HepG2 (cell line): ENCODE data around the gene STX4. TPM values are rescaled to one million over a fixed set of nuclear protein-coding genes. Genes with fewer than 3 reads are reported as not detected.

Experiments used
- ARID5B ChIP-seq: IDR thresholded peaks from 2 replicates; pipeline ENCODE4 v1.4.0; 2020; ENCODE audit warnings: mild to moderate bottlenecking, missing genetic modification reagents
- ATRX ChIP-seq: sonication (generic); formaldehyde crosslinking; IDR thresholded peaks from 2 replicates; pipeline ENCODE4 v1.4.0; 2020; ENCODE audit warnings: missing genetic modification reagents, borderline replicate concordance
- ELF1 ChIP-seq: sonication (generic); formaldehyde crosslinking; IDR thresholded peaks from 2 replicates; pipeline ENCODE4 v1.4.0; 2020; ENCODE audit warnings: missing genetic modification reagents
- FOSL1 ChIP-seq: sonication (generic); formaldehyde crosslinking; IDR thresholded peaks from 2 replicates; pipeline ENCODE4 v1.9.0; 2021; ENCODE audit warnings: missing genetic modification reagents, borderline replicate concordance
- HMGA1 ChIP-seq: sonication (generic); formaldehyde crosslinking; conservative IDR thresholded peaks from 2 replicates; pipeline ENCODE4 v1.4.0; 2020; ENCODE audit warnings: missing genetic modification reagents
- LRRFIP1 ChIP-seq: sonication (generic); formaldehyde crosslinking; conservative IDR thresholded peaks from 2 replicates; pipeline ENCODE4 v1.4.0; 2020; ENCODE audit warnings: missing genetic modification reagents
- PLRG1 ChIP-seq: fragments of 450-650 bp; conservative IDR thresholded peaks from 2 replicates; pipeline ENCODE4 v1.6.1; 2016
- PRDM4 ChIP-seq: sonication (generic); formaldehyde crosslinking; IDR thresholded peaks from 2 replicates; pipeline ENCODE4 v1.9.0; 2021; ENCODE audit warnings: missing genetic modification reagents, borderline replicate concordance
- RCOR2 ChIP-seq: IDR thresholded peaks from 2 replicates; pipeline ENCODE4 v1.6.1; 2016; ENCODE audit warnings: missing biosample characterization, missing genetic modification reagents
- RFXANK ChIP-seq: IDR thresholded peaks from 2 replicates; pipeline ENCODE4 v1.6.1; 2016
- RNF219 ChIP-seq: sonication (generic); formaldehyde crosslinking; IDR thresholded peaks from 2 replicates; pipeline ENCODE4 v1.5.0; 2020; ENCODE audit warnings: mild to moderate bottlenecking, missing genetic modification reagents
- ZBTB42 ChIP-seq: sonication (generic); formaldehyde crosslinking; IDR thresholded peaks from 2 replicates; pipeline ENCODE4 v1.5.0; 2020; ENCODE audit warnings: mild to moderate bottlenecking, missing genetic modification reagents
- ZNF264 ChIP-seq: sonication (generic); formaldehyde crosslinking; IDR thresholded peaks from 2 replicates; pipeline ENCODE4 v1.4.0; 2020; ENCODE audit warnings: missing genetic modification reagents
- ZNF30 ChIP-seq: sonication (generic); formaldehyde crosslinking; IDR thresholded peaks from 2 replicates; pipeline ENCODE4 v1.5.0; 2020; ENCODE audit warnings: mild to moderate bottlenecking, missing genetic modification reagents
- ZNF703 ChIP-seq: sonication (generic); formaldehyde crosslinking; IDR thresholded peaks from 2 replicates; pipeline ENCODE4 v1.5.1; 2020; ENCODE audit warnings: missing genetic modification reagents, mild to moderate bottlenecking, moderate library complexity, borderline replicate concordance
- ZNF788 ChIP-seq: sonication (generic); formaldehyde crosslinking; IDR thresholded peaks from 2 replicates; pipeline ENCODE4 v1.5.0; 2020; ENCODE audit warnings: mild to moderate bottlenecking, missing genetic modification reagents, borderline replicate concordance
- polyA plus RNA-seq, 8 experiments: library from polyadenylated mRNA; depleted of rRNA in 3 of 8; stranded (reverse) in 7 of 8; unstranded in 1 of 8; fragments of >200 nt; fragmentation: Illumina TruSeq in 4 of 8; extraction: Trizol in 4 of 8; gene quantifications; 2 replicates each; pipeline versions ENCODE4 v1.2.1 to v1.2.3, GENCODE V29; 2011 to 2016; ENCODE audit warnings: low read depth in 4 of 8, missing spikeins in 1 of 8, mixed read lengths in 1 of 8; ENCODE audit not compliant: insufficient read depth in 1 of 8
- total RNA-seq, 5 experiments: library from RNA; depleted of rRNA; stranded (reverse); fragments of >200 nt; fragmentation: Illumina TruSeq; extraction: Trizol; gene quantifications; 2 replicates each; pipeline ENCODE4 v1.2.3, GENCODE V29; 2016; ENCODE audit warnings: low read depth in 1 of 5

The STX4 gene
- total and polyA plus RNA-seq, 2 of the 13 experiments (the other 11 are each of a cell fraction or from before 2014, with no cell fraction given) = 29.2 to 34.6 TPM

GRCh38 chr16:30997725-30998711 lies 35.3 kb upstream of the STX4 start (continued):
- TF ChIP-seq PRDM4 = no peak
- no peak for TF ChIP-seq ZNF264 (CRISPR knock-in tag)
- no peak for TF ChIP-seq HMGA1 (CRISPR knock-in tag)
- TF ChIP-seq RNF219 (CRISPR knock-in tag) = no peak
- no peak for TF ChIP-seq ZNF788 (CRISPR knock-in tag)
- TF ChIP-seq ARID5B (CRISPR knock-in tag) = 0 out of 2 replicates have a peak, but pooled peaks have one; percentile 11
- no peak; the same call in 1 of the 2 replicates for TF ChIP-seq ZBTB42 (CRISPR knock-in tag)
- TF ChIP-seq ZNF703 (CRISPR knock-in tag) = no peak
- no peak for TF ChIP-seq ELF1 (CRISPR knock-in tag)
- TF ChIP-seq ZNF30 (CRISPR knock-in tag) = peak; percentile 85; the same call in 1 of the 2 replicates
- TF ChIP-seq PLRG1 = no peak
- no peak; the same call in 1 of the 2 replicates for TF ChIP-seq RCOR2
- TF ChIP-seq FOSL1 (CRISPR knock-in tag) = no peak
- no peak for TF ChIP-seq RFXANK
- TF ChIP-seq LRRFIP1 = no peak
- no peak for TF ChIP-seq ATRX (CRISPR knock-in tag)
